Thyroid gland (tissue), 4 donors: Measurements from ENCODE around the gene ZFR. TPM values are rescaled to one million over a fixed set of nuclear protein-coding genes. Genes with fewer than 3 reads are reported as not detected.
"Not testable (repeated sequence)": the region's sequence is repeated elsewhere in the genome, so short reads cannot be mapped to it uniquely, and the experiment has no call there.

ENCODE experiments used
- DNase-seq, 2 donors: peaks; one replicate each; pipeline ENCODE4 v3.0.0-alpha.2; 2019
- H3K27ac ChIP-seq, 3 donors: fragments of 200-600 bp; sonication (generic); 1 replicate in 2 of 3; 2 replicates in 1 of 3; pipeline ENCODE4 v1.5.1; 2016 to 2019; ENCODE audit warnings: mild to moderate bottlenecking in 1 of 3, moderate library complexity in 1 of 3
- H3K27me3 ChIP-seq: fragments of 200-600 bp; sonication (generic); one replicate; pipeline ENCODE4 v1.5.1; 2019
- H3K36me3 ChIP-seq, 2 donors: fragments of 200-600 bp; sonication (generic); one replicate each; pipeline ENCODE4 v1.5.1; 2016 to 2019
- H3K4me1 ChIP-seq, 2 donors: fragments of 200-600 bp; sonication (generic); one replicate each; pipeline ENCODE4 v1.5.1; 2017 to 2019
- H3K4me3 ChIP-seq, 3 donors: fragments of 200-600 bp; sonication (generic); replicated peaks in 1 of 3; 1 replicate in 2 of 3; 2 replicates in 1 of 3; pipeline ENCODE4 v1.5.1; 2016; ENCODE audit warnings: mild to moderate bottlenecking in 1 of 3
- H3K9me3 ChIP-seq: fragments of 200-600 bp; sonication (generic); one replicate; pipeline ENCODE4 v1.5.1; 2017
- CTCF ChIP-seq, 6 experiments: fragments of 200-600 bp in 3 of 6; fragments of 450-650 bp in 3 of 6; sonication (generic) in 3 of 6; IDR thresholded peaks; one replicate each; pipeline ENCODE4 v1.5.1; 2016 to 2019; ENCODE audit warnings: antibody characterized with exemption in 6 of 6, mild to moderate bottlenecking in 2 of 6, inconsistent platforms in 1 of 6, moderate library complexity in 1 of 6
- POLR2A ChIP-seq, 2 donors: fragments of 450-650 bp; IDR thresholded peaks; one replicate each; pipeline ENCODE4 v1.6.1; 2017; ENCODE audit warnings: antibody characterized with exemption in 2 of 2, mild to moderate bottlenecking in 2 of 2, moderate library complexity in 1 of 2
- WGBS, 2 donors: methylation state at CpG; one replicate each; pipeline ENCODE4 v1.1.5; 2017; 5-methylcytosine and 5-hydroxymethylcytosine counted together
- intact Hi-C: fragments of 100-400 bp; cut with DNase I; formaldehyde crosslinking; loops from one replicate; pipeline ENCODE4 v1.15.1; 2023
- total RNA-seq, 4 donors: library from RNA; depleted of rRNA; stranded (reverse); fragments of >200 nt; gene quantifications; one replicate each; pipeline ENCODE4 v1.2.3, GENCODE V29; 2016

ZFR gene
- total RNA-seq, 4 donors from 2014 or later: 85.1 to 109 (median 92.2) TPM

GRCh38 chr5:32403760-32404159, 40.8 kb downstream of the ZFR start:
- no peak for DNase-seq
- no peaks in the 10 kb centered on the region for H3K27me3 ChIP-seq
- no peaks in the 10 kb centered on the region for H3K4me1 ChIP-seq
- TF ChIP-seq POLR2A (IDR thresholded peaks at IDR 0.05) (no peak), CTCF (IDR thresholded peaks at IDR 0.05) (no peak)
- no peak overlapping the region for H3K4me3 ChIP-seq
- H3K9me3 ChIP-seq: no peaks in the 10 kb centered on the region
- WGBS, 2 donors: 92% methylated on average over 6 of the region's 6 CpGs
- intact Hi-C loops: no loop called here
- no peak overlapping the region for H3K27ac ChIP-seq
- H3K36me3 ChIP-seq: peaks cover 47 to 50% of the 10 kb centered on the region in 2 donors

- H3K9me3 ChIP-seq: no peaks in the 10 kb centered on the region
- intact Hi-C loops: no loop called here
- no peaks in the 10 kb centered on the region for H3K4me1 ChIP-seq
- H3K36me3 ChIP-seq: peaks cover 70 to 73% of the 10 kb centered on the region in 2 donors
- no peak overlapping the region for H3K27ac ChIP-seq
- TF ChIP-seq POLR2A (IDR thresholded peaks at IDR 0.05) (no peak), CTCF (IDR thresholded peaks at IDR 0.05) (no peak)
- no peaks in the 10 kb centered on the region for H3K27me3 ChIP-seq
- WGBS, 2 donors: 94% methylated on average over 1 of the region's 1 CpG; no CpG with 5 or more reads in 1 of the 2 donors
- DNase-seq: no peak
- H3K4me3 ChIP-seq: no peak overlapping the region
These were observed 44.1 kb downstream of the ZFR start for GRCh38 chr5:32400401-32400800.

DNA sequence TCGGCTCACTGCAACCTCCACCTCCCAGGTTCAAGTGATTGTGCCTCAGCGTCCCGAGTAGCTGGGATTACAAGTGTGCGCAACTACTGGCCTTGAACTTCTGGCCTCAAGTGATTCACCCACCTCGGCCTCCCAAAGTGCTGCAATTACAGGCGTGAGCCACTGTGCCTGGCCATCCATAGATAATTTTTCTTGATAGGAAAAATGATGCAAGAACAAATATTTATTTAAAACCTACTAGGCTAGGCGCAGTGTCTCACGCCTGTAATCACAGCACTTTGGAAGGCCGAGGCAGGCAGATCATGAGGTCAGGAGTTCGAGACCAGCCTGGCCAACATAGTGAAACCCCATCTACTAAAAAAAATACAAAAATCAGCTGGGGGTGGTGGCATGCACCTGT, 45.8 kb downstream of the ZFR start:
- H3K9me3 ChIP-seq, H3K27ac ChIP-seq, H3K4me3 ChIP-seq, intact Hi-C loops, H3K27me3 ChIP-seq, DNase-seq, H3K4me1 ChIP-seq: not testable (repeated sequence)
- H3K36me3 ChIP-seq: peaks cover 78 to 79% of the 10 kb centered on the region in 2 donors
- 96% methylated on average over 10 of the region's 10 CpGs for WGBS, 2 donors

- Histone ChIP-seq H3K36me3 (peaks cover 56 to 63% of the 10 kb centered on the region in 2 donors), H3K27me3 (no peaks in the 10 kb centered on the region), H3K4me3 (no peak overlapping the region), H3K4me1 (no peaks in the 10 kb centered on the region), H3K9me3 (no peaks in the 10 kb centered on the region), H3K27ac (no peak overlapping the region)
- 87 to 92% methylated on average over 4 of the region's 4 CpGs for WGBS, 2 donors
- DNase-seq: no peak
- TF ChIP-seq CTCF (IDR thresholded peaks at IDR 0.05) (no peak), POLR2A (IDR thresholded peaks at IDR 0.05) (no peak)
- intact Hi-C loops: no loop called here
These were observed 49.6 kb downstream of the ZFR start for GRCh38 chr5:32394981-32395380.

GRCh38 chr5:32392039-32392438, 52.5 kb downstream of the ZFR start:
- peaks cover 50 to 66% of the 10 kb centered on the region in 2 donors for H3K36me3 ChIP-seq
- intact Hi-C loops: no loop called here
- DNase-seq: no peak
- no peak overlapping the region for H3K27ac ChIP-seq
- no peaks in the 10 kb centered on the region for H3K9me3 ChIP-seq
- no peak overlapping the region for H3K4me3 ChIP-seq
- WGBS, 2 donors: 83 to 88% methylated on average over 3 of the region's 3 CpGs
- TF ChIP-seq CTCF (IDR thresholded peaks at IDR 0.05): no peak
- no peak for TF ChIP-seq POLR2A (IDR thresholded peaks at IDR 0.05)
- no peaks in the 10 kb centered on the region for H3K27me3 ChIP-seq
- H3K4me1 ChIP-seq: no peaks in the 10 kb centered on the region
